Ovary (tissue), 3 donors: ENCODE measurements around the gene GABRQ.

Experiments
- CTCF ChIP-seq, 3 donors: fragments of 450-650 bp in 2 of 3; fragments of 200-600 bp in 1 of 3; IDR thresholded peaks; one replicate each; pipeline versions ENCODE4 v1.5.1 to v1.8.0; 2016 to 2022; ENCODE audit warnings: antibody characterized with exemption in 3 of 3, mild to moderate bottlenecking in 1 of 3
- EP300 ChIP-seq: sonication (generic); formaldehyde crosslinking; IDR thresholded peaks from one replicate; pipeline ENCODE4 v1.6.1; 2017; ENCODE audit warnings: antibody characterized with exemption
- POLR2A ChIP-seq: fragments of 450-650 bp; IDR thresholded peaks from one replicate; pipeline ENCODE4 v1.6.1; 2017; ENCODE audit warnings: antibody characterized with exemption, mild to moderate bottlenecking, moderate library complexity
- donor health status: DM: no; HTN: no; CAD: no.

- no peak for TF ChIP-seq EP300
- TF ChIP-seq CTCF (IDR thresholded peaks at IDR 0.05): no peak
- no peak for TF ChIP-seq POLR2A
Observed at GRCh38 chrX:152632445-152633097, 5.1 kb upstream of the GABRQ start.
